Neural cell (in vitro differentiated cells): ENCODE measurements around the gene BPI. TPM values are rescaled to one million over a fixed set of nuclear protein-coding genes. Genes with fewer than 3 reads are reported as not detected.

Experiments used
- H2AFZ ChIP-seq: fragments of 200-600, 300-800 bp; sonication (generic), shearing (Covaris generic); 2 replicates; pipeline ENCODE4 v1.6.0; 2014; ENCODE audit warnings: low read depth, mild to moderate bottlenecking, antibody characterized with exemption, low read length, moderate library complexity
- H3F3A ChIP-seq: fragments of 200-600 bp; shearing (Covaris generic); 2 replicates; pipeline ENCODE4 v1.6.1; 2016; ENCODE audit warnings: mild to moderate bottlenecking, moderate library complexity, mixed read lengths, antibody characterized with exemption, low read length; ENCODE audit not compliant: insufficient read depth, poor library complexity, severe bottlenecking
- H3K27ac ChIP-seq: fragments of 200-600, 300-800 bp; sonication (generic), shearing (Covaris generic); 2 replicates; pipeline ENCODE4 v1.5.1; 2014; ENCODE audit warnings: mild to moderate bottlenecking, low read length, moderate library complexity
- H3K27me3 ChIP-seq: fragments of 300-800, 200-600 bp; sonication (generic), shearing (Covaris generic); 2 replicates; pipeline ENCODE4 v1.6.0; 2014; ENCODE audit warnings: mild to moderate bottlenecking, low read depth, low read length, moderate library complexity; ENCODE audit not compliant: insufficient read depth
- H3K36me3 ChIP-seq: fragments of 300-800, 200-600 bp; sonication (generic), shearing (Covaris generic); 2 replicates; pipeline ENCODE4 v1.5.1; 2014; ENCODE audit warnings: mild to moderate bottlenecking, antibody characterized with exemption, low read length, moderate library complexity; ENCODE audit not compliant: insufficient read depth
- H3K4me2 ChIP-seq: fragments of 300-800, 200-600 bp; sonication (generic), shearing (Covaris generic); 2 replicates; pipeline ENCODE4 v1.6.0; 2014; ENCODE audit warnings: mild to moderate bottlenecking, low read length
- H3K4me3 ChIP-seq: fragments of 300-800, 200-600 bp; sonication (generic), shearing (Covaris generic); 2 replicates; pipeline ENCODE4 v1.5.1; 2014; ENCODE audit warnings: mild to moderate bottlenecking, low read length, moderate library complexity
- H3K79me2 ChIP-seq: fragments of 200-600 bp; shearing (Covaris generic); replicated peaks from 2 replicates; pipeline ENCODE4 v1.6.0; 2014; ENCODE audit warnings: mild to moderate bottlenecking, low read length, moderate library complexity; ENCODE audit not compliant: insufficient read depth
- H3K9ac ChIP-seq: fragments of 300-800, 200-600 bp; sonication (generic), shearing (Covaris generic); 2 replicates; pipeline ENCODE4 v1.6.1; 2016; ENCODE audit warnings: mild to moderate bottlenecking, low read length, mixed read lengths
- H3K9me2 ChIP-seq: fragments of 200-600 bp; shearing (Covaris generic); 2 replicates; pipeline ENCODE4 v1.6.1; 2016; ENCODE audit warnings: mild to moderate bottlenecking, low read length, mixed read lengths; ENCODE audit not compliant: insufficient read depth
- H3K9me3 ChIP-seq: fragments of 200-600, 300-800 bp; sonication (generic), shearing (Covaris generic); 2 replicates; pipeline ENCODE4 v1.6.1; 2016; ENCODE audit warnings: mild to moderate bottlenecking, mixed run types, low read length, moderate library complexity, mixed read lengths
- H4K20me1 ChIP-seq: fragments of 200-600 bp; shearing (Covaris generic); 2 replicates; pipeline ENCODE4 v1.6.1; 2016; ENCODE audit warnings: mild to moderate bottlenecking, mixed run types; ENCODE audit not compliant: insufficient read depth
- CTCF ChIP-seq: fragments of 450-650 bp; IDR thresholded peaks from 2 replicates; pipeline ENCODE4 v1.5.1; 2014; ENCODE audit warnings: antibody characterized with exemption, mild to moderate bottlenecking, moderate library complexity; ENCODE audit not compliant: poor library complexity, severe bottlenecking
- EP300 ChIP-seq: fragments of 450-650 bp; conservative IDR thresholded peaks from 2 replicates; pipeline ENCODE4 v1.6.1; 2014; ENCODE audit warnings: antibody characterized with exemption, mild to moderate bottlenecking, moderate library complexity; ENCODE audit not compliant: poor library complexity, severe bottlenecking
- EZH2 ChIP-seq: fragments of 200-600, 300-800 bp; shearing (Covaris generic), sonication (generic); IDR thresholded peaks from 2 replicates; pipeline ENCODE4 v1.6.1; 2014; ENCODE audit warnings: antibody characterized with exemption, low read length, borderline replicate concordance, mild to moderate bottlenecking; ENCODE audit not compliant: insufficient read depth, poor library complexity, severe bottlenecking
- MXI1 ChIP-seq: fragments of 450-650 bp; conservative IDR thresholded peaks from 2 replicates; pipeline ENCODE4 v1.6.1; 2014; ENCODE audit warnings: antibody characterized with exemption, mild to moderate bottlenecking; ENCODE audit not compliant: poor library complexity, severe bottlenecking
- POLR2AphosphoS5 ChIP-seq: IDR thresholded peaks from 2 replicates; pipeline ENCODE4 v1.6.1; 2012
- RAD21 ChIP-seq: fragments of 450-650 bp; conservative IDR thresholded peaks from 2 replicates; pipeline ENCODE4 v1.6.1; 2014; ENCODE audit warnings: antibody characterized with exemption, mild to moderate bottlenecking, moderate library complexity
- REST ChIP-seq: IDR thresholded peaks from 2 replicates; pipeline ENCODE4 v1.6.1; 2012; ENCODE audit warnings: borderline replicate concordance
- SMC3 ChIP-seq: fragments of 450-650 bp; conservative IDR thresholded peaks from 2 replicates; pipeline ENCODE4 v1.6.1; 2014; ENCODE audit warnings: antibody characterized with exemption, mild to moderate bottlenecking, moderate library complexity; ENCODE audit not compliant: poor library complexity
- TAF1 ChIP-seq: IDR thresholded peaks from 2 replicates; pipeline ENCODE4 v1.6.1; 2012; ENCODE audit warnings: low read depth
- polyA plus RNA-seq: library from polyadenylated mRNA; depleted of rRNA; stranded (reverse); fragments of >200 nt; gene quantifications from 2 replicates; pipeline ENCODE4 v1.2.3, GENCODE V29; 2014

Gene BPI
- polyA plus RNA-seq, 1 donor from 2014 or later: not detected

GRCh38 chr20:38369389-38369788 lies 65.4 kb downstream of the BPI start:
- TF ChIP-seq RAD21: no peak
- Histone ChIP-seq H3K9ac (no peak overlapping the region), H4K20me1 (no peaks in the 10 kb centered on the region), H3K9me3 (no peaks in the 10 kb centered on the region), H3K9me2 (no peaks in the 10 kb centered on the region), H3K27me3 (no peaks in the 10 kb centered on the region), H3K27ac (no peak overlapping the region), H3K4me3 (no peak overlapping the region), H3K4me2 (no peak overlapping the region), H2AFZ (no peak overlapping the region), H3K36me3 (no peaks in the 10 kb centered on the region), H3K79me2 (no peaks in the 10 kb centered on the region), H3F3A (no peaks in the 10 kb centered on the region)

- Histone ChIP-seq H3K9me3 (no peaks in the 10 kb centered on the region), H4K20me1 (no peaks in the 10 kb centered on the region), H3K4me2 (no peak overlapping the region), H3K9ac (no peak overlapping the region), H3K79me2 (no peaks in the 10 kb centered on the region), H3K27me3 (no peaks in the 10 kb centered on the region), H3K4me3 (no peak overlapping the region), H3K27ac (no peak overlapping the region), H3F3A (no peaks in the 10 kb centered on the region), H2AFZ (no peak overlapping the region), H3K36me3 (no peaks in the 10 kb centered on the region), H3K9me2 (no peaks in the 10 kb centered on the region)
- no peak for TF ChIP-seq MXI1
- no peak for TF ChIP-seq SMC3
- TF ChIP-seq TAF1: no peak
- no peak for TF ChIP-seq EP300
- TF ChIP-seq POLR2AphosphoS5: no peak
- no peak for TF ChIP-seq RAD21
- TF ChIP-seq CTCF: no peak
- no peak for TF ChIP-seq REST
- TF ChIP-seq EZH2: no peak
Measured at GRCh38 chr20:38372806-38373205, 68.8 kb downstream of the BPI start.

- no peak overlapping the region for H3K27ac ChIP-seq
- H3K36me3 ChIP-seq: no peaks in the 10 kb centered on the region
- no peaks in the 10 kb centered on the region for H3F3A ChIP-seq
- TF ChIP-seq MXI1 (no peak), EP300 (no peak), CTCF (no peak), RAD21 (no peak), EZH2 (no peak), POLR2AphosphoS5 (no peak), SMC3 (no peak), REST (no peak), TAF1 (no peak)
- no peak overlapping the region for H3K4me3 ChIP-seq
- H4K20me1 ChIP-seq: no peaks in the 10 kb centered on the region
- no peaks in the 10 kb centered on the region for H3K27me3 ChIP-seq
- H2AFZ ChIP-seq: no peak overlapping the region
- no peaks in the 10 kb centered on the region for H3K79me2 ChIP-seq
- H3K9me3 ChIP-seq: no peaks in the 10 kb centered on the region
- H3K9me2 ChIP-seq: no peaks in the 10 kb centered on the region
- no peak overlapping the region for H3K4me2 ChIP-seq
- no peak overlapping the region for H3K9ac ChIP-seq
Measured at GRCh38 chr20:38373231-38373867, 69.4 kb downstream of the BPI start.
